Activated B cell treated with CpG ODN at 0.5 μM for 24 hours (primary cell): ENCODE measurements around the gene SPACA4. TPM values are rescaled to one million over a fixed set of nuclear protein-coding genes. Genes with fewer than 3 reads are reported as not detected.

Source experiments
- ATAC-seq: fragments of 200-7000 bp; cut with Tn5 transposase; one replicate; pipeline ENCODE4 v1.10.0; 2021; ENCODE audit warnings: low read depth, mild to moderate bottlenecking, moderate library complexity
- CTCF ChIA-PET: fragments of 350-600 bp; sonication (Branson Sonifier 250); formaldehyde crosslinking; loops from one replicate; lab custom pipeline; 2021; ENCODE audit warnings: antibody characterized with exemption; lab: Charles Lee
- POLR2A ChIA-PET: fragments of 350-600 bp; sonication (Branson Sonifier 250); formaldehyde crosslinking; loops from one replicate; lab custom pipeline; 2021; ENCODE audit warnings: antibody characterized with exemption; lab: Charles Lee
- DNase-seq: peaks from one replicate; pipeline ENCODE4 v3.0.0; 2022
- H3K27ac Mint-ChIP-seq: one replicate; pipeline ENCODE4 v1.8.0; 2020; ENCODE audit warnings: mixed read lengths
- H3K27me3 Mint-ChIP-seq: one replicate; pipeline ENCODE4 v1.8.0; 2021; ENCODE audit warnings: mixed read lengths
- H3K36me3 Mint-ChIP-seq: one replicate; pipeline ENCODE4 v1.8.0; 2021; ENCODE audit warnings: low read depth, mixed read lengths
- H3K4me1 Mint-ChIP-seq: one replicate; pipeline ENCODE4 v1.8.0; 2021; ENCODE audit warnings: mixed read lengths
- H3K4me3 Mint-ChIP-seq: one replicate; pipeline ENCODE4 v1.8.0; 2020; ENCODE audit warnings: mild to moderate bottlenecking, mixed read lengths
- H3K9me3 Mint-ChIP-seq: one replicate; pipeline ENCODE4 v1.8.0; 2020; ENCODE audit warnings: mixed read lengths
- CTCF ChIP-seq: fragments of 200-600 bp; IDR thresholded peaks from one replicate; pipeline ENCODE4 v1.8.0; 2022; ENCODE audit warnings: antibody characterized with exemption, mild to moderate bottlenecking
- intact Hi-C: fragments of 100-400 bp; cut with micrococcal nuclease; formaldehyde crosslinking; loops from one replicate; pipeline ENCODE4 v1.15.1; 2024
- total RNA-seq: library from RNA; stranded (reverse); gene quantifications from 2 replicates; pipeline ENCODE4 v1.2.3, GENCODE V29; 2022

The SPACA4 gene
- total RNA-seq, 1 donor from 2014 or later, result not detected

GRCh38 chr19:48627201-48627864 lies 20.8 kb downstream of the SPACA4 start:
- no peak for DNase-seq
- intact Hi-C loops, result no loop called here
- ATAC-seq, result no peak

GRCh38 chr19:48627865-48628314 lies 21.3 kb downstream of the SPACA4 start:
- Mint-ChIP-seq H3K27ac (no peak overlapping the region), H3K4me1 (peaks cover 31% of the 10 kb centered on the region), H3K4me3 (no peak overlapping the region), H3K9me3 (no peaks in the 10 kb centered on the region), H3K36me3 (peaks cover 39% of the 10 kb centered on the region), H3K27me3 (no peaks in the 10 kb centered on the region)
- no peak for TF ChIP-seq CTCF
- ChIA-PET POLR2A (interaction anchor here (1.2 to 2.2 kb wide), 3 partner anchors 10 to 19 kb away, joined by 3 to 22 read pairs (median 16); partner anchors contain the start of genes RPL18 and SPHK2), CTCF (interaction anchor here (0.6 kb wide), 1 partner anchor 19 kb away, joined by 3 read pairs; no protein-coding TSS in a partner anchor)
- intact Hi-C loops, result no loop called here
- DNase-seq, result no peak
- ATAC-seq, result no peak

More at GRCh38 chr19:48627201-48627864, 20.8 kb downstream of the SPACA4 start:
- Mint-ChIP-seq H3K4me3 (no peak overlapping the region), H3K27me3 (no peaks in the 10 kb centered on the region), H3K36me3 (peaks cover 38% of the 10 kb centered on the region), H3K27ac (peak overlapping the region; percentile 56), H3K4me1 (peaks cover 28% of the 10 kb centered on the region), H3K9me3 (no peaks in the 10 kb centered on the region)
- no peak for TF ChIP-seq CTCF
- CTCF ChIA-PET, result interaction anchor here (0.6 kb wide), 1 partner anchor 18 kb away, joined by 3 read pairs; no protein-coding TSS in a partner anchor
- POLR2A ChIA-PET, result interaction anchor here (1.3 to 2.2 kb wide), 2 partner anchors 9 to 18 kb away, joined by 16 to 22 read pairs; partner anchors contain the start of genes RPL18 and SPHK2

- H3K9me3 Mint-ChIP-seq, result no peaks in the 10 kb centered on the region
- no peak overlapping the region for H3K4me3 Mint-ChIP-seq
- ATAC-seq (no peak), DNase-seq (no peak)
- peaks cover 38% of the 10 kb centered on the region for H3K36me3 Mint-ChIP-seq
- intact Hi-C loops, result no loop called here
- CTCF ChIA-PET, result no interaction called here
- peaks cover 34% of the 10 kb centered on the region for H3K4me1 Mint-ChIP-seq
- POLR2A ChIA-PET, result interaction anchor here (1.2 to 2.2 kb wide), 3 partner anchors 9 to 19 kb away, joined by 3 to 22 read pairs (median 16); partner anchors contain the start of genes RPL18 and SPHK2
- H3K27me3 Mint-ChIP-seq, result no peaks in the 10 kb centered on the region
- peak overlapping the region; percentile 32 for H3K27ac Mint-ChIP-seq
- no peak for TF ChIP-seq CTCF
Observed at GRCh38 chr19:48628486-48629296, 22.1 kb downstream of the SPACA4 start.

- H3K4me1 Mint-ChIP-seq, result peaks cover 34% of the 10 kb centered on the region
Observed at GRCh38 chr19:48629297-48629598, 22.7 kb downstream of the SPACA4 start.

More at GRCh38 chr19:48629297-48629598, 22.7 kb downstream of the SPACA4 start:
- intact Hi-C loops, result no loop called here
- no peak for TF ChIP-seq CTCF
- no peak overlapping the region for H3K4me3 Mint-ChIP-seq
- H3K9me3 Mint-ChIP-seq, result no peaks in the 10 kb centered on the region
- ChIA-PET CTCF (no interaction called here), POLR2A (interaction anchor here (1.7 kb wide), 1 partner anchor 10 kb away, joined by 16 read pairs; the partner anchor contains the start of genes RPL18 and SPHK2)
- H3K27me3 Mint-ChIP-seq, result no peaks in the 10 kb centered on the region
- no peak for DNase-seq
- H3K27ac Mint-ChIP-seq, result no peak overlapping the region
- ATAC-seq, result no peak
- H3K36me3 Mint-ChIP-seq, result peaks cover 35% of the 10 kb centered on the region
